Thoracic aorta endothelial cell (primary cell): ENCODE results near the gene SPDL1. TPM values are rescaled to one million over a fixed set of nuclear protein-coding genes. Genes with fewer than 3 reads are reported as not detected.

Experiments used
- small RNA-seq: library from RNA; depleted of rRNA; stranded (forward); fragments of <200 nt; gene quantifications from one replicate; pipeline ENCODE3, GENCODE V24; 2012
- total RNA-seq: library from RNA; depleted of rRNA; stranded (reverse); fragments of >200 nt; gene quantifications from 2 replicates; pipeline ENCODE4 v1.2.3, GENCODE V29; 2012

SPDL1 gene, protein sequence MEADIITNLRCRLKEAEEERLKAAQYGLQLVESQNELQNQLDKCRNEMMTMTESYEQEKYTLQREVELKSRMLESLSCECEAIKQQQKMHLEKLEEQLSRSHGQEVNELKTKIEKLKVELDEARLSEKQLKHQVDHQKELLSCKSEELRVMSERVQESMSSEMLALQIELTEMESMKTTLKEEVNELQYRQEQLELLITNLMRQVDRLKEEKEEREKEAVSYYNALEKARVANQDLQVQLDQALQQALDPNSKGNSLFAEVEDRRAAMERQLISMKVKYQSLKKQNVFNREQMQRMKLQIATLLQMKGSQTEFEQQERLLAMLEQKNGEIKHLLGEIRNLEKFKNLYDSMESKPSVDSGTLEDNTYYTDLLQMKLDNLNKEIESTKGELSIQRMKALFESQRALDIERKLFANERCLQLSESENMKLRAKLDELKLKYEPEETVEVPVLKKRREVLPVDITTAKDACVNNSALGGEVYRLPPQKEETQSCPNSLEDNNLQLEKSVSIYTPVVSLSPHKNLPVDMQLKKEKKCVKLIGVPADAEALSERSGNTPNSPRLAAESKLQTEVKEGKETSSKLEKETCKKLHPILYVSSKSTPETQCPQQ
- total RNA-seq, result 60.5 and 80.1 TPM in 2 replicates

DNA sequence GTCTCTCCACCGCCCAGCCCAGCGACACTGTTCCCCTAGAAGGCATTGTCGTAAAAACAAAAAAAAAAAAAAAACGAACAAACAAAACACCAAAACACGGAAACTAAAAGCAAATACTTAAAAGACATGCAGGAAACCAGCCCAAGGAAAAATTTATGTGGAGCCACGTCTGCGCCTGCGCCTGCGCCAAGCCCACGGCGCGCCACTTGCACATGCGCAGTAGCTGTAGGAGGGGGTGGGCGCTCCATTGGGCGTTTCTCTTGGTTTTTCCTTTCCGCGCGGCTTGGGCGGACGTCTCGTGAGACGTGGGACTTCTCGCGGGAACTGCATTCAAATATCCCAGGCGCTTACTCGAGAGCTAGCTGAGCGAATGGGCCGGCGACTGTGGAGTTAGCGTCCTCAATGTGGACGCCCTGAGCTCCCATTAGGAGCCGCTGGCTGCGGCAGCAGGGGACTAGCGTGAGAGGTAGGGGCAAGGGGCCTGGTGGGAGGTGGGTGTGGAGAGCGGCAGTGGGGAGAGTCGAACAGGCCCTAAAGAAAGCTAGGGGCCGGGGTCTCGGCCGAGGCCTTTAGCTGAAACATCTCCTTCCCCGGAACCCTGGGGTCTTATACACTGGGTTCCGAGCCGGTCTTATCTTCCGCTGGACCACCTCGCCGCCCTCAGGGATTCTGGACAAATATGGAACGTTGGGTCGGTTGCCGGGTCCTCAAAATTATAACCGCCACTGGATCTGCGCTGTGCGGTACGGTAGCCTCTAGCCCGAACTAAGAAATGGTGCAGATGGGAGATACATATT lies at the start of gene SPDL1:
TSS of gene SPDL1 (plus strand) at position 350 of the 797 bp plus-strand sequence. CDS start 4,644 bp downstream, outside the sequence.

DNA sequence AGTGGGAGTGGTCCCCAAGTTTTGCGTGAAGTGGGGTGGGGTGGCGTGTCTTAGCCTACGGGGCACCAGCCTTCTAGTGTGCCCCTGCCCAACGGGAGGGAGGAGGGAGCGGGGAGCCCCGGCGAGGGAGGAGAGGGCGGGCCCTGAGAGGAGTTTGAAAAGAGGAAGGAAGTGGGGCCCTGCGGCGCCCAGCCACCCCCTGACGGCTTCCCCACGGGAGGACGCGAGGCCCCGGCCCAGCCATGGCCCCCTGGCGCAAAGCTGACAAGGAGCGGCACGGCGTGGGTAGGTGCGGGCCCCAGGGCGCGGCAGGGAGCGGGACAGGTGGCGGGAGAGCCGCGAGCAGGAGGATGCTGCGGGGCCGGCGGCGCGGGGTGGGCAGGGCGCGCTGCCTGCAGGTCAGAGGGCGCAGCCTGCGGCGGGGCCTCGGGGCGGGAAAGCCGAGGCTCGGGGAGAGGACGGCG lies 53.5 kb downstream of the SPDL1 start, which contains the start of gene DOCK2:
TSS of gene DOCK2 (plus strand) at position 191 of the 464 bp plus-strand sequence. CDS start at position 243, 52 bp downstream.

Small RNA genes lying within 50 kb of the gene (small RNA-seq; reads per million reads assigned to genes)
- not detected for gene RNU6-477P

Other genes starting within 250 kb of the SPDL1 start
- under 0.01 and 0.07 TPM in 2 replicates for gene DOCK2, start 53.5 kb downstream of the SPDL1 start, total RNA-seq